Prostate gland (tissue), 2 donors: ENCODE measurements around the gene HNRNPLL.

Experiments used
- POLR2A ChIP-seq: fragments of 450-650 bp; IDR thresholded peaks from one replicate; pipeline ENCODE4 v1.6.1; 2016; ENCODE audit warnings: antibody characterized with exemption, mild to moderate bottlenecking
- POLR2AphosphoS5 ChIP-seq: sonication (generic); formaldehyde crosslinking; IDR thresholded peaks from one replicate; pipeline ENCODE4 v1.6.1; 2017; ENCODE audit warnings: antibody characterized with exemption
- TF ChIP-seq, protein P1 (sequence below), 4 experiments: fragments of 200-600 bp in 2 of 4; fragments of 450-650 bp in 2 of 4; sonication (generic) in 2 of 4; IDR thresholded peaks; 1 replicate in 3 of 4; 2 replicates in 1 of 4; pipeline ENCODE4 v1.5.1; 2016 to 2019; ENCODE audit warnings: antibody characterized with exemption in 4 of 4, mild to moderate bottlenecking in 2 of 4, moderate library complexity in 2 of 4

DNA sequence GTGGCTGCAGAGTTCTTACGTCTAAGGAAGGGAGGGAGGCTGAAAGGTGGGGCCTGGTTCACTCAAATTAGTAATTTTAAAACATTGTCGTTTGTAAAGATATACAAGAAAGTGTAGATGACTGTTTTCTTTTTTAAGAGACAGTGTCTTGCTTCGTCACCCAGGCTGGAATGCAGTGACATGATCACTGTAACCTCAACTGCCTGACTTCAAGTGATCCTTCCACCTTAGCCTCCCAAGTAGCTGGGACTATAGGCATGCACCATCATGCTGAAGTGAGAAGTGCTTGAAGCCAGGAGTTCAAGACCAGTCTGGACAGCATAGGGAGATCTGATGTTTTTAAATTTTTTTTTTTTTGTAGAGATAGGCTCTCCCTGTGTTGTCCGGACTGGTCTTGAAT is 52.9 kb downstream of the HNRNPLL start:
- TF ChIP-seq, protein P1, sequence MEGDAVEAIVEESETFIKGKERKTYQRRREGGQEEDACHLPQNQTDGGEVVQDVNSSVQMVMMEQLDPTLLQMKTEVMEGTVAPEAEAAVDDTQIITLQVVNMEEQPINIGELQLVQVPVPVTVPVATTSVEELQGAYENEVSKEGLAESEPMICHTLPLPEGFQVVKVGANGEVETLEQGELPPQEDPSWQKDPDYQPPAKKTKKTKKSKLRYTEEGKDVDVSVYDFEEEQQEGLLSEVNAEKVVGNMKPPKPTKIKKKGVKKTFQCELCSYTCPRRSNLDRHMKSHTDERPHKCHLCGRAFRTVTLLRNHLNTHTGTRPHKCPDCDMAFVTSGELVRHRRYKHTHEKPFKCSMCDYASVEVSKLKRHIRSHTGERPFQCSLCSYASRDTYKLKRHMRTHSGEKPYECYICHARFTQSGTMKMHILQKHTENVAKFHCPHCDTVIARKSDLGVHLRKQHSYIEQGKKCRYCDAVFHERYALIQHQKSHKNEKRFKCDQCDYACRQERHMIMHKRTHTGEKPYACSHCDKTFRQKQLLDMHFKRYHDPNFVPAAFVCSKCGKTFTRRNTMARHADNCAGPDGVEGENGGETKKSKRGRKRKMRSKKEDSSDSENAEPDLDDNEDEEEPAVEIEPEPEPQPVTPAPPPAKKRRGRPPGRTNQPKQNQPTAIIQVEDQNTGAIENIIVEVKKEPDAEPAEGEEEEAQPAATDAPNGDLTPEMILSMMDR (IDR thresholded peaks at IDR 0.05), result no peak
- TF ChIP-seq POLR2A (no peak), POLR2AphosphoS5 (no peak)
